OCI-LY7 (cell line): ENCODE results near the gene CCSAP. TPM values are rescaled to one million over a fixed set of nuclear protein-coding genes. Genes with fewer than 3 reads are reported as not detected.

Experiments used
- BruUV-seq: library from RNA; stranded (reverse); fragments of 400-500 nt; replicated peaks from 2 replicates; lab custom pipeline; 2021; lab: Mats Ljungman, UMichigan
- CTCF ChIA-PET: fragments of 300-600 bp; sonication (Branson Sonifier 250); formaldehyde crosslinking; loops from one replicate; lab custom pipeline; 2022; ENCODE audit warnings: antibody characterized with exemption; ENCODE audit not compliant: unreplicated experiment; lab: Charles Lee
- POLR2A ChIA-PET: fragments of 300-600 bp; sonication (Branson Sonifier 250); formaldehyde crosslinking; loops from one replicate; lab custom pipeline; 2022; ENCODE audit warnings: antibody characterized with exemption; lab: Charles Lee
- DNase-seq: peaks from one replicate; pipeline ENCODE4 v3.0.0-alpha.2; 2015; ENCODE audit warnings: low spot score
- H2AFZ ChIP-seq: fragments of 200-600 bp; sonication (generic), shearing (Covaris generic); 2 replicates; pipeline ENCODE4 v1.6.1; 2014; ENCODE audit warnings: mild to moderate bottlenecking, antibody characterized with exemption, low read length, moderate library complexity
- H3K27ac ChIP-seq: fragments of 200-600 bp; sonication (generic); 2 replicates; pipeline ENCODE4 v1.5.1; 2014; ENCODE audit warnings: mixed run types, low read depth, mild to moderate bottlenecking, moderate library complexity, low read length, inconsistent platforms; ENCODE audit not compliant: poor library complexity, severe bottlenecking
- H3K36me3 ChIP-seq: fragments of 200-600 bp; sonication (generic); 2 replicates; pipeline ENCODE4 v1.6.1; 2014; ENCODE audit warnings: mild to moderate bottlenecking, antibody characterized with exemption, low read length, moderate library complexity, mixed read lengths; ENCODE audit not compliant: insufficient read depth
- H3K4me1 ChIP-seq: fragments of 200-600 bp; sonication (generic); 2 replicates; pipeline ENCODE4 v1.5.1; 2014; ENCODE audit warnings: mild to moderate bottlenecking, low read length; ENCODE audit not compliant: insufficient read depth, poor library complexity, severe bottlenecking
- H3K4me2 ChIP-seq: fragments of 200-600 bp; sonication (generic); 2 replicates; pipeline ENCODE4 v1.6.1; 2014; ENCODE audit warnings: mild to moderate bottlenecking, low read length
- H3K4me3 ChIP-seq: fragments of 200-600 bp; sonication (generic); 2 replicates; pipeline ENCODE4 v1.5.1; 2014; ENCODE audit warnings: mild to moderate bottlenecking, low read depth, low read length; ENCODE audit not compliant: poor library complexity, severe bottlenecking
- H3K79me2 ChIP-seq: fragments of 200-600 bp; sonication (generic); 2 replicates; pipeline ENCODE4 v1.6.1; 2016; ENCODE audit warnings: low read depth, mild to moderate bottlenecking, low read length, moderate library complexity, mixed read lengths; ENCODE audit not compliant: insufficient read depth
- H3K9me2 ChIP-seq: fragments of 200-600 bp; sonication (generic); 2 replicates; pipeline ENCODE4 v1.6.1; 2016; ENCODE audit warnings: mild to moderate bottlenecking, low read length, mixed read lengths; ENCODE audit not compliant: insufficient read depth
- H3K9me3 ChIP-seq: fragments of 200-600 bp; sonication (generic); 2 replicates; pipeline ENCODE4 v1.6.1; 2014; ENCODE audit warnings: mild to moderate bottlenecking, mixed run types, low read length, mixed read lengths
- H4K20me1 ChIP-seq: fragments of 200-600 bp; sonication (generic); 2 replicates; pipeline ENCODE4 v1.6.1; 2014; ENCODE audit warnings: mild to moderate bottlenecking, antibody characterized with exemption, low read length, moderate library complexity, mixed read lengths; ENCODE audit not compliant: insufficient read depth
- EZH2phosphoT487 ChIP-seq: fragments of 200-600 bp; sonication (generic); IDR thresholded peaks from 2 replicates; pipeline ENCODE4 v1.6.1; 2018; ENCODE audit warnings: low read depth, borderline replicate concordance, mild to moderate bottlenecking, mixed run types, antibody characterized with exemption, low read length, moderate library complexity, mixed read lengths
- intact Hi-C: fragments of 100-400 bp; cut with micrococcal nuclease; formaldehyde crosslinking; loops from one replicate; pipeline ENCODE4 v1.10.0; 2022; ENCODE audit not compliant: unreplicated experiment
- total RNA-seq, 2 experiments: library from RNA; depleted of rRNA in 1 of 2; stranded (reverse); fragments of >200 nt in 1 of 2; shearing (Covaris generic) in 1 of 2; gene quantifications; 2 replicates each; pipeline ENCODE4 v1.2.3, GENCODE V29; 2014 to 2022
- TF ChIP-seq, protein P1 (sequence below): fragments of 200-600 bp; sonication (generic); conservative IDR thresholded peaks from 2 replicates; pipeline ENCODE4 v1.5.1; 2014; ENCODE audit warnings: mild to moderate bottlenecking, antibody characterized with exemption, low read length, moderate library complexity, mixed read lengths

Gene CCSAP
- total RNA-seq, 2 experiments from 2014 or later, result 10.5 to 15.7 TPM

DNA sequence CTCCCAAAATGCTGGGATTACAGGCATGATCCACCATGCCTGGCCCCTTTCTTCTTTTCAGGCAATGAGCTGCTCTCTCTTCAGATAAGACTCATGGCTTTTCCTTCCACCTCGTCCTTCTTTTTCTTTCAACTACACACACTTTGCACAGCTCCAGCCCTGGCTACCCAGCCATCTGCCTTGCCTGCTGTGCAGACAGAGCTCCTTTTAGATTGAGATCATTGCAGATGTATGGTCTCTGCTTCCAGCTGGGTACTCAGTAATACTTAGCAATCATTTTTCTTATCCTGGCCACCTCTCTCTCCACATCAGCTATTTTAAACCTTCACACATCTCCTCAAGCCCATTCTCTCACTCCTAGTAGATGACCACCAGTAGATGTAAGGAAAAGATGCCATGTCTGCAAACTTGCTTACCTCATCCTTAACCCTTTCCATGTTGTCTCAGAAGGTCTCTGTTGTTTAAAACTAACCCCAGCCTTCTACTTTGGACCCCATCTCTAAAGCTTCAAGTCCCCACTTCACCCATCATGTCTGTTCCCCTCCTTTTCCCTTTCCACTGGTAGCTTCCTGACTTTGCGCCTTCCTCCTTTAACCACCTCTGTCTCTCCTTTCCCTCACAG, 64.6 kb downstream of the CCSAP start:
- POLR2A ChIA-PET, result interaction anchor here (0.6 to 0.7 kb wide), 2 partner anchors 18 to 270 kb away, joined by 3 to 4 read pairs; no protein-coding TSS in a partner anchor
- TF ChIP-seq, protein P1, sequence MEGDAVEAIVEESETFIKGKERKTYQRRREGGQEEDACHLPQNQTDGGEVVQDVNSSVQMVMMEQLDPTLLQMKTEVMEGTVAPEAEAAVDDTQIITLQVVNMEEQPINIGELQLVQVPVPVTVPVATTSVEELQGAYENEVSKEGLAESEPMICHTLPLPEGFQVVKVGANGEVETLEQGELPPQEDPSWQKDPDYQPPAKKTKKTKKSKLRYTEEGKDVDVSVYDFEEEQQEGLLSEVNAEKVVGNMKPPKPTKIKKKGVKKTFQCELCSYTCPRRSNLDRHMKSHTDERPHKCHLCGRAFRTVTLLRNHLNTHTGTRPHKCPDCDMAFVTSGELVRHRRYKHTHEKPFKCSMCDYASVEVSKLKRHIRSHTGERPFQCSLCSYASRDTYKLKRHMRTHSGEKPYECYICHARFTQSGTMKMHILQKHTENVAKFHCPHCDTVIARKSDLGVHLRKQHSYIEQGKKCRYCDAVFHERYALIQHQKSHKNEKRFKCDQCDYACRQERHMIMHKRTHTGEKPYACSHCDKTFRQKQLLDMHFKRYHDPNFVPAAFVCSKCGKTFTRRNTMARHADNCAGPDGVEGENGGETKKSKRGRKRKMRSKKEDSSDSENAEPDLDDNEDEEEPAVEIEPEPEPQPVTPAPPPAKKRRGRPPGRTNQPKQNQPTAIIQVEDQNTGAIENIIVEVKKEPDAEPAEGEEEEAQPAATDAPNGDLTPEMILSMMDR, result no peak
- TF ChIP-seq EZH2phosphoT487, result no peak
- H4K20me1 ChIP-seq, result 0 out of 2 replicates have a peak, but pooled peaks cover 3% of the 10 kb centered on the region
- intact Hi-C loops, result no loop called here
- H3K79me2 ChIP-seq, result peaks cover 11% of the 10 kb centered on the region; the same call in 1 of the 2 replicates
- H2AFZ ChIP-seq, result no peak overlapping the region
- peaks cover 5% of the 10 kb centered on the region; the same call in 1 of the 2 replicates for H3K9me3 ChIP-seq
- DNase-seq, result no peak
- H3K27ac ChIP-seq, result no peak overlapping the region
- H3K4me3 ChIP-seq, result no peak overlapping the region
- no peaks in the 10 kb centered on the region for H3K4me1 ChIP-seq
- CTCF ChIA-PET, result no interaction called here
- H3K36me3 ChIP-seq, result no peaks in the 10 kb centered on the region
- no peak overlapping the region for H3K4me2 ChIP-seq
- H3K9me2 ChIP-seq, result no peaks in the 10 kb centered on the region
- BruUV-seq, result no TSS peak

DNA sequence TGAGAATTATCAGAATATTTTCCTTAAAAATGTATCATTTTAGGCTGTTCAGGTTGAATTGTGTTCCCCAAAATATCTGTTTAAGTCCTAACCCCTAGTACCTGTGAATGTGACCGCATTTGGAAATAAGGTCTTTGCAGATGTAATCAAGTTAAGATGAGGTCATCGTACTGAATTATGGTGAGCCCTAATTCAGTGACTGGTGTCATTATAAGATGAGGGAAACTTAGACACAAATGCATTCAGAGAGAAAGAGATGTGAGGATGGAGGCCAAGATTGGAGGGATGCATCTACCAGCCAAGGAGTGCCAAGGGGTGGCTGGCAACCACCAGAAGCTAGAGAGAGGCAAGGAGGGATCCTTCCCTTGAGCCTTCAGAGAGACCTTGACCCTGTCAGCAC, 67.8 kb downstream of the CCSAP start:
- Histone ChIP-seq H3K36me3 (no peaks in the 10 kb centered on the region), H4K20me1 (peaks cover 18% of the 10 kb centered on the region), H3K9me2 (no peaks in the 10 kb centered on the region), H3K4me3 (no peak overlapping the region), H2AFZ (no peak overlapping the region), H3K27ac (no peak overlapping the region), H3K79me2 (peaks cover 22% of the 10 kb centered on the region; the same call in 1 of the 2 replicates), H3K4me1 (peaks cover 15% of the 10 kb centered on the region), H3K9me3 (no peaks in the 10 kb centered on the region), H3K4me2 (no peak overlapping the region)
- TF ChIP-seq, protein P1, result no peak
- no peak for TF ChIP-seq EZH2phosphoT487
- BruUV-seq, result no TSS peak
- intact Hi-C loops, result no loop called here
- CTCF ChIA-PET, result no interaction called here
- DNase-seq, result no peak
- POLR2A ChIA-PET, result interaction anchor here (0.7 kb wide), 1 partner anchor 1531 kb away, joined by 5 read pairs; no protein-coding TSS in a partner anchor

DNA sequence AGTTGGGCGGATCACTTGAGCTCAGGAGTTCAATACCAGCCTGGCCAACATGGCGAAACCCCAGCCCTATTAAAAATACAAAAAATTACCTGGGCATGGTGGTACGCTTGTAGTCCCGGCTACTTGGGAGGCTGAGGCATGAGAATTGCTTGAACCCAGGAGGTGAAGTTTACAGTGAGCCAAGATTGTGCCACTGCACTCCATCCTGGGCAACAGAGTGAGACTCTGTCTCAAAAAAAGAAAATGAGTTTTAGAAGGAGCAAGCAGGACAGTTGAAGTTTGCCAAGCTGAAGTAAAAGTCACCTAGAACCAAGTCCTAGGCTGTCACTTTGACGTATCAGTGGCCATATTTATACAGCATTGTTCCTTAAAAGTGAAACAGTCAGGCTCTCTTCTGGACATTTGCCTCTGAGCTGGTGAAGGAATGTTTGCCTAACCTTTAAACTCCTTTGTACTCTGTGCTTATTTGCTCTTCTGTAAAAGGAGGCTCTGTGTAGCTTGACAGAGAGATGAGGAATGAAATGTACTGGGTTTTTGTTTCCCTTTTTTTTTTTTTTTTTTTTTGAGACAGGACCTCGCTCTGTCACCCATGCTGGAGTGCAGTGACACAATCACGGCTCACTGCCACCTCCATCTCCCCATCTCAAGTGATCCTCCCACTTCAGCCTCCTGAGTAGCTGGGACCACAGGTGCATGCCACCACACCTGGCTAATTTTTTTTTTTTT, 69.2 kb downstream of the CCSAP start:
- H3K36me3 ChIP-seq, result no peaks in the 10 kb centered on the region
- H3K4me3 ChIP-seq, result no peak overlapping the region
- DNase-seq, result no peak
- no peak overlapping the region for H2AFZ ChIP-seq
- H3K27ac ChIP-seq, result no peak overlapping the region
- peaks cover 18% of the 10 kb centered on the region for H4K20me1 ChIP-seq
- CTCF ChIA-PET, result no interaction called here
- peaks cover 15% of the 10 kb centered on the region for H3K4me1 ChIP-seq
- H3K79me2 ChIP-seq, result peaks cover 20% of the 10 kb centered on the region; the same call in 1 of the 2 replicates
- H3K4me2 ChIP-seq, result no peak overlapping the region
- H3K9me3 ChIP-seq, result no peaks in the 10 kb centered on the region
- TF ChIP-seq, protein P1, result no peak
- no peak for TF ChIP-seq EZH2phosphoT487
- no peaks in the 10 kb centered on the region for H3K9me2 ChIP-seq
- BruUV-seq, result no TSS peak
- POLR2A ChIA-PET, result no interaction called here
- intact Hi-C loops, result no loop called here
